T-helper 22 cell (primary cell): ENCODE data around the gene DNAJC2.

Source experiments
- DNase-seq: peaks from one replicate; pipeline ENCODE4 v3.0.0-alpha.2; 2020; ENCODE audit warnings: low read depth

The DNAJC2 gene, protein sequence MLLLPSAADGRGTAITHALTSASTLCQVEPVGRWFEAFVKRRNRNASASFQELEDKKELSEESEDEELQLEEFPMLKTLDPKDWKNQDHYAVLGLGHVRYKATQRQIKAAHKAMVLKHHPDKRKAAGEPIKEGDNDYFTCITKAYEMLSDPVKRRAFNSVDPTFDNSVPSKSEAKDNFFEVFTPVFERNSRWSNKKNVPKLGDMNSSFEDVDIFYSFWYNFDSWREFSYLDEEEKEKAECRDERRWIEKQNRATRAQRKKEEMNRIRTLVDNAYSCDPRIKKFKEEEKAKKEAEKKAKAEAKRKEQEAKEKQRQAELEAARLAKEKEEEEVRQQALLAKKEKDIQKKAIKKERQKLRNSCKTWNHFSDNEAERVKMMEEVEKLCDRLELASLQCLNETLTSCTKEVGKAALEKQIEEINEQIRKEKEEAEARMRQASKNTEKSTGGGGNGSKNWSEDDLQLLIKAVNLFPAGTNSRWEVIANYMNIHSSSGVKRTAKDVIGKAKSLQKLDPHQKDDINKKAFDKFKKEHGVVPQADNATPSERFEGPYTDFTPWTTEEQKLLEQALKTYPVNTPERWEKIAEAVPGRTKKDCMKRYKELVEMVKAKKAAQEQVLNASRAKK

DNA sequence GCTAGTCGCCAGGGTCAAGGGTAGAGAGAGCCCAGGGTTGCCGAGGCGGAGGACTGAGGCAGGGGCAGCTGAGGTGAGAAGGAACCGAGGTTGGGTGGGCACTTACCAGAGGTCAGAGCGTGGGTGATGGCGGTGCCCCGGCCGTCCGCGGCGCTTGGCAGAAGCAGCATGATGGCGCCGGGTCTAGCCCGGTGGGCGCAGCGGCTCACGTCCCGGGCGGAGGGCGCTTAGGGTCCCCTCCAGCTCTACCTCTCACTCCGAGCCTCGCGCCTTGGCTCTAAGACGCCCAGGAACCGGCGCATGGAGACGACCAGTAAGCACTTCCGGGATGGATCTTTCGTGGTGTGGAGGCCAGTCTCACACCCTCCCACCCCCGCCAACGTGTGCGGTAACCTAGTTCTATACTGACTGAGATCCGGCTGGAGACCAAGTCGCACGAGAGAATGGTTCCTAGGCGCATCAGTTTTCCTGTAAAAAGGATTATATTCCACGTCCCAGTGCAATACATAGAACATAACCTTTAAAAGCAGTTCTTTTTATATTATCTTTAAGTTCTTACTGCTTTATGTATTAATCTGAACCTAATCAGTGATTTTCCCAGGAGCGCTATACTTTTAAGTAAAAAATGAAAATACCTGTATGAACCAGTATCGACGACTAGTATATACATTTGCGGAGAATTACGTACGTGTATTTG lies at the start of gene DNAJC2:
DNAJC2 (minus strand) TSS at position 315 of the 697 bp plus-strand sequence; CDS start at position 170, 145 bp downstream.
- DNase-seq = peak; percentile 79

DNA sequence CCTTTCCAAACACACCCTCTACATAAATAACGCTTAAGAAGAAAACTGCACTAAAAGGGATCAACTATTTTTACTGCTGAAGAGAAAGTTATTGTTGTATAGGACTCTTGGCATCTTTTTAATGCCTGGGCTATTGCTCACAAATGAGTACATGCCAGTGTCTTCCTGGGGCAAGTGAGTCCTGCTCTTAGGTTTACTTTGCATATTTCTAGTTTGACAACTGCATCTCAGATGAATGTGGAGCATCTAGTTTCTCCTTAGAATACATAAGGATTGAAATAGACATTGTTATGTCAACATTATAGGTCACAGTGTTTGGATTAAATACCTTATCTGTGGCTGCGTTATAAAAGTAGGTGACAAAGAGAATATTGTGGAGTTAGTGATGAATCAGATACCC lies 47.4 kb upstream of the DNAJC2 start:
- no peak for DNase-seq

DNA sequence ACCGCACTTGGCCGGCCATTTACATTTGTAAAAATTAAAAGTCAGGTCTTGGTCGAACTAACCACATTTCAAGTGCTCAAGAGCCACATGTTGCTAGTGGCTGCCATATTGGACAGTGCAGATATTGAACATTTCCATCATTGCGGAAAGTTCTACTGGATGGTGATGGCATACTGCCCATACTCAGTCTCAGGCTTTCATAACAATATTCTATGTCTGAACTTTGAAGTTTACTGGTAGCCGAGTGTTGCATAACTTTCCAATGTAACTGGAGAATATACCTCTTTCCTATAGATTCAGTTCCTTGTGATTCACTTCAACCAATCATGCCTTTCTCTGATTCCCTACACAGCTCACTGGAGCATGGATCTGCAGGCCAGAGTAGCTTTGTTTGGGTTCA lies 46.6 kb upstream of the DNAJC2 start:
- DNase-seq = no peak

DNA sequence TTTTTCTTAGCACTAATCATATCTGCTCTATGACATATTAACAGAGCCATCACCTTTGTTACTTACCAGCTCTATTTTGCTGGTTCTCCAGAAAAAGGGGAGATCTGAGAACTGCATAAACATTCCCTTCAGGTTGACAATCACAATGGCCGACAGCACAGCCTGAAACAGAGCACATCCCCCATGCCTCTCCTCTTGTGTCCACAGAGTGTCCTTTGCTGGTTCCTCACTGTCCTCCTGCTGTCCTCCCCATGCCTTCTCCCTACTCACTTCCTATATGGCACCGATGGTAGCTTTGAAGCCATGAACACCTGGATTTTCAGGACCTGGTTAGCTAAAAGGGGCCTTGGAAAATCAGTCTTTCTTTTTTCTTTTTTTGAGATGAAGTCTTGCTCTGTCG lies 44.7 kb upstream of the DNAJC2 start:
- DNase-seq = no peak

DNA sequence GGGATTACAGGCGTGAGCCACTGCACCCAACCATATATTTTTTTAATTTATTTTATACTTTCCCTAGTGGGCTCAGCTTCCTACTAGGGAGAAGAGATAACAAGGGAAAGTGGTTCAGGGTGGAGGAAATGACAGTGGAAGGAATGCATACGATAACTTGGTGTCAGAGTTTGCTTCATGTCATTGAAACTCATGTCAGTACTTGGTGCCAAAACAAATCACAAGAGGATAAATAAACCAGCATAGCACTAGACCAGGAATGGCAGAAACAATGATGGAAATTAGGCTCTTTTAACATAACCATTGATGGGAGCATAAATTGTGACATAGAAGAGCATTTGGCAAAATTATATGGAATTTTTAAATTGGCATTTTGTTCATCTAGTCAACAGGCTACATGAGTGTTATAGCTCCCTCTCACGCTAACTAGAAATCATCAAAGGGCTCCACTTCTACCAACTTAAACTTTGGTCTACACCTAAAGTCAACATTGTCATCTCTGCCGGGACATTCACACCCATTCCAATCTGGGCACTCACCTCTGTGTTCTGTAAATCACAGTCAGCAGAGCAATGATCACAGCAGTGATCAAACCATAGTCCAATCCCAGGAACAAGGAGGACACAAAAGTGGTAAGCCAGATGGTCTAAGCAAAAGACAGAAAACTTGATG lies 44.0 kb upstream of the DNAJC2 start:
- DNase-seq = no peak

DNA sequence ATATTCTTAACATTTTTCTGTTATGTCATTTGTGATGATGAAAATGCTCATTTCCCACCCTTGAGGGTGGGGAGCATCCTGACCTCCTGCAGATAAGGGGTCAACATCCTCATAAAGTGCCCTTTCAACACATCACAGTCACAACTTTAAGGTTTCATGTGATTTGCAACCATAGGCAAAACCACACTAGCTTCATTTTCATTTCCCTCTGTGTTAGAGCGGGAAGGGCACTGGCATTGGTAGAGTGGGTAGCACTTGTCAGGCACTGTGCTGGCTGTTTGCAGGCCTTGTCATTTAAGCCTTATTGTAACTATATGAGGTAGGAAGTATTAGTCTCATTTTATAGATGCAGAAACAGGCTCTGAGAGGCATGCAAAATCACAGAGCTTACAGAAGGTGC lies 42.7 kb upstream of the DNAJC2 start:
- no peak for DNase-seq

DNA sequence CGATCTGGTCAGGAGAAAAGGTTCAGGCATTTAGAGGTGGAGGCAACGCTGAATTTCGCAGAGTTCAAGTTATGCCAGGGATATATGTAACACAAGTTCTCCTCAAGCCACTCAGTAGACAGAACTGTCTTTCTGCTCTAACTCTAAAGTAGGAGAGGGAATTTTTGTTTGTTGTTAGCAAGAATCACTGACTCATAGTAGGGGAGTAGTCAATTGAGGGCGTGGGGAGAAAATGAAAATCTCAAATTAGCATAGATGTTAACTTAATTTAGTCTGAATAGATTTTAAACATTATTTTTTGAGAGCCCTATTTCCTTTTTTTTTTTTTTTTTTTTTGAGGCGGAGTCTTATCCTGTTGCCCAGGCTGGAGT lies 37.5 kb upstream of the DNAJC2 start:
- no peak for DNase-seq

DNA sequence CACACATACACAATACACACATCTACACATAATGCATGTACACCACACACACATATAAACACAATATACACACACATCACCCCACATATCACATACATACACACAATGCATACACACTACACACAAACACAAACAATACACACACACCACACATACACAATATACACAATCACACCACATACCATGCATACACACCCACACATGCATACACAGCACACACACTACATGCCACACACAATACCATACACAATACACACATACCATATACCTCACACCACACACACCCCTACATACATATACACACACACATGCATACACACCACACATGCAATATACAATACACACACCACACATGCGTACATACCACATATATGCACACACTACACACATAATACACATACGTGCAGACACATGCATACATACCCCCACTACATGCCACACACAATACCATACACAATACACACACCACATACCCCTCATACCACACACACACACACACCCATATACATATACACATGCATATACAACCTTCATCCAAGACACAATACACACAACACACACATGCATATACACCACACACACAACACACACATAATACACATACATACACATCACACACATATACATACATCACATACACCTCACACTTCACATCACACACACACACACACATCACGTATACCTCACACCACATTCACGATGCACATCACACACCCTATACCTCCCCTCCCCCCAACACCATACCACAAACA lies 36.9 kb upstream of the DNAJC2 start:
- no peak for DNase-seq

DNA sequence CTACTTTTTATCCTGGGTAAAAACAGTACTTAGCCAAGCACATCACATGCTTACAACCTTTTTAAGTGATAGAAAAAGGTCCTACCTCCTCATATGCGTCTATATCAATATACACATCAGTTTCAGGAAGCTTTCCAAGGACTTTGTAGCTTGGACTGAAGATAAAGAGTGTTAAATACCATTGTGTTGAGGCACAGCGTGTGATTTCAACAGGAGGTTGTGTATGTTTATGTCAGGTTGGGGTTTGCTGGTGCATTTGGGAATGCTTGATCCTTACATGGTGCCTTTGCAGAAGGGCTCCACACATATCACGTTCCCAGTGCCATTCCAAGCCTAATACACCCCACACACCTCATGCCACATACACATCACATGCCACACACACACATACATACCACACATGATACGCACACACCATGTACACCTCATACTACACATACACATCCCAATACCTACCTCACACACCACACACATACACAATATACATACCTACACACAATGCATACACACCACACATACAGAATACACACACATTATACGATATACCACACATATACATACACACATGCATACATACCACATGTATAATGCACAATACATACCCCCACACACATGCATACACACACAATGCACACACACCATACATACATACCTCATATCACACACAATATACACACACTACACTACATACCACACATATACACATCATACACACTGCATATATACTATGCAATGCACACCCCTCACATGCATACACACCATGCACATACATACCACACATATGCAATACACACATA lies 36.0 kb upstream of the DNAJC2 start:
- no peak for DNase-seq

DNA sequence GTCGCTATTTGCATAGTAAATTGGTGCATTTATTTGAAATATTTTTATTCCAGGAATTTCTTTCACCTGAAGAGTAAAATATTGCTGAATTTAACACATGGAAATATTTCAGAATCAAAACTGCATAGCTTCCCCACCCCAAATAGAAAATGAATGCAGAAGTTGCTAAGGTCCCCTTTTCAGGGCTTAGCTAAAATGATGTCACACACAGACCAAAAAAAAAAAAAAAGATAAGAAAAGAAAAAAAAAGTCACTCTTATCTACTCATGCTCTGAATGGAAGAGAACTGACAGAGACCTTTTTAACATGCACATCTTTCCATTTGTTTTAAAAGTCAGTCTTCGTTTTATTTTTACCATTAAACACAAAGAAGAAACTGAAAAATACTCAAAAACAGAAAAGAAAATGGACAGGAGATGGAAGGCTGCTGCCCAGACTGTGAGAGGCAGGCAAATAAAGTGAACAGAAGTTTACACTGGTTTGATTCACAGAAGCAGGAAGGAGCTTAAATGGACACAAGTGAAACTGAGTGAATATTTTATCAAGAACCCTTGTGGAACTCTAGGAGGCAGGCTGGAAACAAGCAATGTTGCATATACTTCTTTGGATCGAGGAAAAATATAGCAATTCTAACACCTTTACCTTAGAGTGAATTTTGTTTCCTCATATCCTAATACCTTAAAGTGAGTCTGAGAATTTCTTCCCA lies 34.9 kb upstream of the DNAJC2 start:
- no peak for DNase-seq

DNA sequence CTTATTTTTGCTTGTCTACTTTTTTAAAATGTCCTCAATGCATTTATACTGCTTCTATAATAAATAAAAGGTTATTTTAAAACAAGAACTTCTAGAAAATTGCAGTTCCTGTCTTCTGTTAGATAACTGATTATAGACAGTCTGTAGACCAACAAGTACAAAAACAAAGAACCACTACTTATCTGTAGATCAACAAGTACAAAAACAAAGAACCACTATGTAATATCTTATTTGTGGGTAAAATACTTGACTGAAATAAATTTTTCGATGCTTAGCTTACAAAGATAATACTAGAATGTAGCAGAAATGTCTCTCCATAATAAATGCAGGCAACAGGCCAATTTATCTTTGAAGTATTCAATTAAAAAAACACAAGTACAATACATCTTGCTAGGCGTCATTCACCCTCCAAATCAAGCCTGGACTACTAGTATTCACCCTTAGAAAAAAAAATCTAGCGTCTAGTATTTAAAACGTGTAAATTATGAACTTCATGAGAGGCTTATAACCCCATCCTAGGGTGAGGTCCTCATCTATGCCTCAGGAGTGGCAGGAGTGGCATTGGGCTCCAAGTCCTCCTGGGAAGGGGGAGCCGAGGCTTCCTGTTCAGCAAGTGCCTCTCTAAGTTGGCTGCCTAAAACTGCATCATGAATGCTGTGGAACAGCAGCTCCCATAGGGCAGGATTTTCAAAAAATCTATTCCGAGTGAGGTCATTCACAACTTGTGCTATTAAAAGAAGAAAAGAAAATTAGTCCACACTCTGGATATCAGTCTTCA lies 29.5 kb upstream of the DNAJC2 start:
- DNase-seq = no peak

DNA sequence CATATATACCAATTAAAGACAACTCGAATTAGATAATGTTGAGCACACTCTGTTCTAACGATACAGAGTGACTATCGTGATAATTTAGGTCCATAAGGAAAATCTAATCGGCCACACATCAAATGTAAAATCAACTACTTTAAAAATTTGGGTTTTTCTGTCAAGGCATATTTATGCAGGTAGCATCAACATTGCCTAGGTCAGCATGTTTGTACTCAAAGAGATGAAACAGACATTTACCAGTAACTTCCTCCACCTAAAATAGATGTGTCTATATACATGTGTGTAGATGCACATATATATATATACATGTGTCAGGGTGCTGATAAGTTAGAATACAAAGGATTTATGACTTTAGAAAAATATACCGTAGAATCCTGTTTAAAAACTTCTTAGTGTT lies 24.9 kb upstream of the DNAJC2 start:
- no peak for DNase-seq

DNA sequence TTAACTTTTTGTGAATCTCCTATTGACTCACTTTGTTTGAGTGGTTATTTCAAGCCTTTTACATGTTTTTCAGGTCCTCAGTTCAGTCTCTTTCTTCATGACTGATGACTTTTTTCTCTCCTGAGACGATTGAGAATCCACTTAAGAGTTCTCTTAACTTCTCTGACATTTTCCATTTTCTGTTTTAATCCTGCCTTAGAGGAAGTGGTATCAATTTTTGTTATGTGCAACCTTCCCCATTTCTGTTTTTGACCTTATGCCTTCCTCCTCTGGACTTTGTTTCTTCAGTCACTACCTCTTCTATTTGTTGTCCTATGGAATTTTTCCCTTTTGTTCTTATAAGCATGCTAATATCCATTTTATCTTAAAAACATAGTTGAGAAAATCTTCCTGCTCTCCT lies 5.2 kb upstream of the DNAJC2 start:
- no peak for DNase-seq

DNA sequence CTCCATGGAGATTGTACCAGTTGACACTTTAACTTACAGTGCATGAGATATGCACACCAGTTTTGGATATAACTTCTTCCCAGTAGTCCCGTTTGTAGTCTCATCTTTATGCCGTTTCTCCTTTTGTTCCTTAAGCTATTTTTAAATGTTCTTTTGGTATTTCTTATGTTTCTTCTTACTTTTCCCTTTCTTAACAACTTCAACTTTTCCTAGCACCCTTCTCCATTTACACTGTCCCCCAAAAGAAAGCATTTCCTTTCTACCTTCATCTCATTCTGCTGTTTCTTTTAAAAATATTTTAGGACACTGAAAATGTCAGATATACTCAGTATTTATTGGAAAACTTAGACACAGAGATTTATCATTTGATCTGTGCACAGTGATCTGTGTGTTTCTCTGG lies 4.4 kb upstream of the DNAJC2 start:
- no peak for DNase-seq

DNA sequence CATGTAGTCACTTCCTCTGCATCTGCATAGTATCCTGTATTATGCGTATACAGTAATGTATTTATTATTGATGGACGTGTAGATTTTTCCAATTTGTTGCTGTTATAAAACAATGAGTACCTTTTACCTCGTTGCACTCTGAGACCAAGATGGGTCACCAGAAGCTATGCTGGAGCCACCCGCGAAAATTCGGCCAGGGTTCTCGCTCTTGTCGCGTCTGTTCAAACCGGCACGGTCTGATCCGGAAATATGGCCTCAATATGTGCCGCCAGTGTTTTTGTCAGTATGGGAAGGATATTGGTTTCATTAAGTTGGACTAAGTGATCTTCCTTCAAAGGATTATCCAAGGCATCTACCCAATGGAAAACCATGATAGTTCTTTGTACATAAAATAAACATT lies 3.9 kb upstream of the DNAJC2 start:
- DNase-seq = no peak

DNA sequence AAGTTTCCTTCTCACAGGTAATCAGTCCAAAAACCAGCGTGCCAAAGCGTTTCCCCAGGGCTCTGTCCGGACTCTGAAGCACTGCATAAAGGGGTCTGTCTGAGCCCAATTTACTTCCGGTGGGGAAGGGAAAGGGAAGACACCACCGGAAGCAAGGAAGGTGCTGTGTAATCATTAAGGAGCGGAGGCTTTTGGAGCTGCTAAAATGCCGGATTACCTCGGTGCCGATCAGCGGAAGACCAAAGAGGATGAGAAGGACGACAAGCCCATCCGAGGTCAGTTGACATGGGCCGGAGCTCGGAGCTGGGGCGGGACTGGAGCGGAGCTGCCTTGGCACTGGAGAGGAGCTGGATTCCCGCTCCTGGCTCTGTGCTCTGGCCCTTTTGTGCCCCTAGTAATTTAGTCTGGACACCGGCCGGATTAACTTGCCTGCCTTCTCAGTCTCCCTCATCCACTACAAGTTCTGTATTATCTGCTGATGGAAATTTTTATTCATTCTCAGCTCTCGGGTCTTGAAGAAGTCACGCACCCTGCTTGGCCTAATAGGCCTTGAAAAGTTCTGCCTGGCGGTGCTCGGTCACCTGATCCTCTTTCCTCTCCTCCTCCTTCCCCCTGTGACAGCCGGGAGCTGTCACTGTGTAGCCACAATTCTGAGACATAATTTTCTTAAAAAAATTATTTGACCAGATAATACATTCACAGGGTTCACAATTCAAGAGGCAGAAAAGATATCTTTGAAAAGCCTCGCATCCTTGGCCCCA lies 3.1 kb upstream of the DNAJC2 start, which contains the start of gene PSMC2:
PSMC2 (plus strand) TSS at position 137 of the 761 bp plus-strand sequence; CDS start at position 206, 69 bp downstream.
- peak; percentile 73 for DNase-seq

DNA sequence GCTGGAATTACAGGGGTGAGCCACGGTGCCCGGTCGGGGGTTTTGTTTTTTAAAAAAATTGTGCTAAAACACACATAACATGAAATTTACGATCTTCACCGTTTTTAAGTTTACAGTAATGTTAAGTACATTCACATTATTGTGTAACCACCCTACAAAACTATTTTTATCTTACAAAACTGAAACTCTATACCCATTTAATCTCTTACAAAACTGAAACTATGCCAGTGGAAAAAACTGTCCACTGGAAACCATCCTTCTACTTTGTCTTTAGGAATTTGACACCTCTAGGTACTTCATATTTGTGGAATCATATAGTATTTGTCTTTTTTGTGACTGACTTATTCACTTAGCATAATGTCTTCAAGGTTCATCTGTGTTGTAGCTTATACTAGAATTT lies 1.8 kb upstream of the DNAJC2 start:
- no peak for DNase-seq

DNA sequence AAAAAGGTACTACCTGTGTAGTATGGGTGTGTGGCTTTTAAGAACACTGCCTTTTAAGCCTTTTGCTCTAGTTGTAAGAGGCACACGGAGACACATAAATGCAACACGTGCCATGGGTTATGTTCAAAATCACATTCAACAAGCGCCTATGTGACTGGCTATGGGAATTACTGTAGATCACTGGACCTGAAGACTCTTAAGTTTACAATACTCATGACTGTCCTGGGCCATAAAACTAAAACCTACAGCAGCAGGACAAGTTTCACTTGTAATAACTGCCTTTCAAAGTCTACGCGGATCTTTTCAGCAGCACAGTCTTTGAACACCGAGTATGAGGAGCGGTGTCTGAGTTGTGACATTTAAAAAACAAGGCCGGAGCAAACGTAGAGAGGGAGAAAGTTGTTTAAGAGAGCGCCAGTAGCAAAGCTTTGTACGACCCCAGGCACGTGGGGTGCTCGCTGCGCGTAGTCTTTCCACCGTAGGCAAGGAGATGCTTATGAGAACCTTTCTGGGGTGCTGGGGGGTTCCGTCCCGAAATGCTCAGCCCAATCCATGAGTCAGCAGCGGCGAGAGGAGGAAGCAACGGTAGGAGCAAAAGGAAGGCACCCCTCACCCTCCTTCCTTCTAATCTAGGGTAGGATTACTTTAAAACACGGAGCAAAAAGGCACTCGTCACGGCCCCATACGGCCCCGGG lies 662 bp downstream of the DNAJC2 start:
- peak; percentile 12 for DNase-seq
